ENCODE results near the gene HDAC4.

HDAC4 gene

DNA sequence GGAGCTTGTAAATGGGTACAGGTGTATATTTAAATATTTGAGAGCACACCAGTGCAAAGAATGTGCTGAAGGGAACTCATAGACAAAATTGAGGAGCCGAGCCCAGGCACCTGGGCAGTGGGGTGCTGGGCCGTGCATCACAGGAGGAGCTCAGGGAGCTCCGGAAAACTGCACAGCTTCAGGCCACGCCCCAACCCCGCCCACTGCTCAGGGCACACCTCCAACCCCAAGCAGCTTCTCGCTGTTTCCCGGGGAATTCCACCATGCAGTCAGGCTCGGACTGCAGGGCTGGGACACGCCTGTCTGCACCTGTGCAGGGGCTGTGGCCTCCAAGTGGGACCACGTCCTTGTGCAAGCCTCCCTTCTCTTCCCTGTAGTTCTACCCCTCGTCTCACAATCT, 243.0 kb downstream of the HDAC4 start:
- WGBS, 2 experiments = 49 to 51% methylated on average over 11 of the region's 11 CpGs
- peaks cover 13% of the 10 kb centered on the region for H3K36me3 ChIP-seq (ENCODE audit: control insufficient read depth, insufficient read depth, low read length)
- H3K4me1 ChIP-seq (ENCODE audit: control insufficient read depth, insufficient read depth, low read length) = no peaks in the 10 kb centered on the region
- no peaks in the 10 kb centered on the region for H3K9me3 ChIP-seq (ENCODE audit: control insufficient read depth, low read length)
- H3K27me3 ChIP-seq (ENCODE audit: control insufficient read depth, insufficient read depth, low read length, poor library complexity, severe bottlenecking) = no peaks in the 10 kb centered on the region
- H3K4me3 ChIP-seq (ENCODE audit: insufficient read depth, low read depth, low read length) = no peak overlapping the region
- no peak overlapping the region for H3K27ac ChIP-seq (ENCODE audit: insufficient read depth, low read depth, low read length, poor library complexity, severe bottlenecking)

DNA sequence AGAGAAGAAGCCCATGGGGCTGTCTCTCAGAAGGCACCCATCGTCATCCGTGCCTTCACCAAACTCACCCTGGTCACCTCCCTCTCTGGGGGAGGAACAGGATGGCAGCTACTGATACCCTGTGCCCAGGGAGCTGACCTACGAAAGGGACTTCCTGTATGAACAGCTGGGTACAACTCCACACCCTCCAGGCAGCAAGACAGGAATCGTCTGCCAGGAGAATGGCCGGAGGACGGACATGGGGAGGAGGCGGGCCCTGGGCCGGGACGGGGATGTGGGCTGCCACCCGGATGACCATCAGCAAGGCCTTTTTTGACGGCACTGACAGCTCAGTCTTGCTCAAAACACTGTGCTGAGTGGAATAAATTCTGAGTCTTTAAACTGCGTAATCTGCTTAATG, 243.6 kb downstream of the HDAC4 start:
- Histone ChIP-seq H3K27me3 (ENCODE audit: control insufficient read depth, insufficient read depth, low read length, poor library complexity, severe bottlenecking) (no peaks in the 10 kb centered on the region), H3K4me3 (ENCODE audit: insufficient read depth, low read depth, low read length) (no peak overlapping the region), H3K36me3 (ENCODE audit: control insufficient read depth, insufficient read depth, low read length) (peaks cover 13% of the 10 kb centered on the region), H3K9me3 (ENCODE audit: control insufficient read depth, low read length) (no peaks in the 10 kb centered on the region), H3K4me1 (ENCODE audit: control insufficient read depth, insufficient read depth, low read length) (no peaks in the 10 kb centered on the region), H3K27ac (ENCODE audit: insufficient read depth, low read depth, low read length, poor library complexity, severe bottlenecking) (no peak overlapping the region)
- WGBS, 2 experiments = 92 to 94% methylated on average over 12 of the region's 12 CpGs

DNA sequence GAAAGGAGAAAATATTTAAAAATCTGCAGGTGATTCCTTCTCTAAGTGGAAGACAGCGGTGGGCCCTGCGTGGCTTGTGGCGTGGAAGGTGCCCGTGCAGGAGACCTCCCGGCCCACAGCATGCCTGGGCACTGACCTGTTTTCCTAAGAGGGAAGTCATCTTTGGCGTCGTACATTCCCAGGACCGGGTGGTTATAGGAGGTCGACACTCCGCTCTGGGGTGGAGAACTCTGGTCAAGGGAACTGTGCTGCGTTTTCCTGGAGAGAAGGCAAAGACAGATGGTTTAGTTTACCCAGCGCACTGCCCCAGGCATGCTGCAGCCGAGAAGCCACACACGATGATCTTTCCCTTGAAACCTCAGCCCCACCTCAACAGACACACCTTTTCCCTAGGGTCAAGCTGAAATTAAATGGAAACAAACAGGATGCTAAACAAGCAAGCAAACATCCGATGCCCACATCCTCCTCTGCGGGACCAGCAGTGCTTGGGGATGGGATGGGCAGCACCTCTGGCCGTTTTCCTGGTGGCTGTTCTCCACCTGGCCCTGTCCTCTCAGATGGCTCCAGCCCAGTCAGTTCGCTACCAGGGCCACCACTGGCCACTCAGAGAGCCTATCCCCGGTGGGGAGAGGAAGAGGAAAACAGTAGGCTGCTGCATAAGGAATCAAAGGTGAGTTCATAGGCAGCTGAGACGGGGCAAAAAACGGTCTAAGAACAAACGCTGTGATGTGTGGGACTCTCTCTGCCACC, 244.1 kb downstream of the HDAC4 start:
- Histone ChIP-seq H3K27ac (ENCODE audit: insufficient read depth, low read depth, low read length, poor library complexity, severe bottlenecking) (no peak overlapping the region), H3K9me3 (ENCODE audit: control insufficient read depth, low read length) (no peaks in the 10 kb centered on the region), H3K36me3 (ENCODE audit: control insufficient read depth, insufficient read depth, low read length) (peaks cover 13% of the 10 kb centered on the region), H3K4me3 (ENCODE audit: insufficient read depth, low read depth, low read length) (no peak overlapping the region), H3K27me3 (ENCODE audit: control insufficient read depth, insufficient read depth, low read length, poor library complexity, severe bottlenecking) (no peaks in the 10 kb centered on the region), H3K4me1 (ENCODE audit: control insufficient read depth, insufficient read depth, low read length) (no peaks in the 10 kb centered on the region)
- 94 to 95% methylated on average over 22 of the region's 22 CpGs for WGBS, 2 experiments

DNA sequence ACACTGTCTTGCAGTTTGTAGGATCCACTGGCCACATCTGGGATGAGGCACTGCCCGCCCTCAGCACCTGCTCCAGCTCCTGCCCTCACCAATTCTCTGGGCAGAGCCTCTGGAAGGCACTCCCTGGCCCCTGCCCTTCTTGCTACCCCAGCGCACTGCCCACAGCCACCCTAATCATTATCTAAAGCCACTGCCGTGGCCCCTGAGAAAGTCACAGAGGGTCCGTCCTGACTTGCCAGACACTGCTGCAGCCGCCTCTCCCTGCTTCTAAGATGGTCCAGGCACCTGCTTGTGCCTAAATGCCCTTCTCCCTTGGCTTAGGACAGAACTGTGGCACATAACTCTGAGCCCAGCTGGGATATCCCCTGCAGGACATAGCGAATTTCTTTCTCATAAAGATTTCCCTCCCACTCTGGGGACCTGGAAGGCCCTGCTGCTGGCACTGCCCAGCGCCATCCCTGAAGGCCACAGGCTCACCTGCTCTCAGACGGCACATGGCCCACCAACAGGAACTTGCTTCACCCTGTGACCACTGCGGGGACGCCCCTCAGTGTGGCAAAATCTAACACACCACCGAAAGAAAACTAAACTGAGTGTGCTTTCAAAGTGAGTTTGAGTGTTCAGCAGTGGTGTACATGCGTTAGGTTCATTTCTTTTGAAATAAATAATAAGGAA, 244.9 kb downstream of the HDAC4 start:
- H3K4me1 ChIP-seq (ENCODE audit: control insufficient read depth, insufficient read depth, low read length) = no peaks in the 10 kb centered on the region
- 93 to 96% methylated on average over 12 of the region's 12 CpGs for WGBS, 2 experiments
- no peak overlapping the region for H3K27ac ChIP-seq (ENCODE audit: insufficient read depth, low read depth, low read length, poor library complexity, severe bottlenecking)
- H3K27me3 ChIP-seq (ENCODE audit: control insufficient read depth, insufficient read depth, low read length, poor library complexity, severe bottlenecking) = no peaks in the 10 kb centered on the region
- no peak overlapping the region for H3K4me3 ChIP-seq (ENCODE audit: insufficient read depth, low read depth, low read length)
- peaks cover 13% of the 10 kb centered on the region for H3K36me3 ChIP-seq (ENCODE audit: control insufficient read depth, insufficient read depth, low read length)
- no peaks in the 10 kb centered on the region for H3K9me3 ChIP-seq (ENCODE audit: control insufficient read depth, low read length)

DNA sequence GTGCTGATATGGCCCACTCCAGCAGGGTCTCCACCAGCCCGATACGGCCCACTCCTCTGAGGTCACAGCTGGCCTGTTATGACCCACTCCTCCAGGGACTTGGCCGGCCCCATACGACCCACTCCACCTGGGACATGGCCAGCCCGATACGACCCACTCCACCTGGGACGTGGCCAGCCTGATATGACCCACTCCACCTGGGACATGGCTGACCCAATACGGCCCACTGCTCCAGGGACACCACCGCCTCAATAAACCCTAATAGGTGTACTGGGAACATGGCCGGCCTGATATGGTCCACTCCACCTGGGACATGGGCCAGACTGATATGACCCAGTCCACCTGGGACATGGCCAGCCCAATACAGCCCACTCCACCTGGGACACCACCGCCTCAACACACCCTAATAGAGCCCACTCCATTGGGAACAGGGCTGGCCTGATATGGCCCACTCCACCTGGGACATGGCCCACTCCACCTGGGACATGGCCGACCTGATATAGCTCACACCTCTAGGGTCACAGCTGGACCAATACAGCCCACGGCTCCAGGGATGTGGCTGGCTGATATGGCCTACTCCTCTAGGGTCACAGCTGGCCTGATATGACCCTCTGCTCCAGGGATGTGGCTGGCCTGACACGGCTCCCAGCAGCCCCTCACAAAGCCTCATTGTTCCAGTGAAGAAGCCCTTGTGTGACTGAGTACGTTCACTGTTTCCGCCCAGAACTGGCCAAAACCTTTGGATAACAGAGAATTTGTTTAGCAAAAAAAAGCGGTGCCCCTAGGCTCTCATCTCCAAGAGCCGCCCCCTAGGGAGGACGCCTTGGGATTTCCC, 245.6 kb downstream of the HDAC4 start:
- no peaks in the 10 kb centered on the region for H3K4me1 ChIP-seq (ENCODE audit: control insufficient read depth, insufficient read depth, low read length)
- no peaks in the 10 kb centered on the region for H3K9me3 ChIP-seq (ENCODE audit: control insufficient read depth, low read length)
- H3K4me3 ChIP-seq (ENCODE audit: insufficient read depth, low read depth, low read length) = no peak overlapping the region
- H3K27me3 ChIP-seq (ENCODE audit: control insufficient read depth, insufficient read depth, low read length, poor library complexity, severe bottlenecking) = no peaks in the 10 kb centered on the region
- WGBS, 2 experiments = 79 to 81% methylated on average over 19 of the region's 19 CpGs
- H3K27ac ChIP-seq (ENCODE audit: insufficient read depth, low read depth, low read length, poor library complexity, severe bottlenecking) = no peak overlapping the region
- H3K36me3 ChIP-seq (ENCODE audit: control insufficient read depth, insufficient read depth, low read length) = peaks cover 13% of the 10 kb centered on the region

DNA sequence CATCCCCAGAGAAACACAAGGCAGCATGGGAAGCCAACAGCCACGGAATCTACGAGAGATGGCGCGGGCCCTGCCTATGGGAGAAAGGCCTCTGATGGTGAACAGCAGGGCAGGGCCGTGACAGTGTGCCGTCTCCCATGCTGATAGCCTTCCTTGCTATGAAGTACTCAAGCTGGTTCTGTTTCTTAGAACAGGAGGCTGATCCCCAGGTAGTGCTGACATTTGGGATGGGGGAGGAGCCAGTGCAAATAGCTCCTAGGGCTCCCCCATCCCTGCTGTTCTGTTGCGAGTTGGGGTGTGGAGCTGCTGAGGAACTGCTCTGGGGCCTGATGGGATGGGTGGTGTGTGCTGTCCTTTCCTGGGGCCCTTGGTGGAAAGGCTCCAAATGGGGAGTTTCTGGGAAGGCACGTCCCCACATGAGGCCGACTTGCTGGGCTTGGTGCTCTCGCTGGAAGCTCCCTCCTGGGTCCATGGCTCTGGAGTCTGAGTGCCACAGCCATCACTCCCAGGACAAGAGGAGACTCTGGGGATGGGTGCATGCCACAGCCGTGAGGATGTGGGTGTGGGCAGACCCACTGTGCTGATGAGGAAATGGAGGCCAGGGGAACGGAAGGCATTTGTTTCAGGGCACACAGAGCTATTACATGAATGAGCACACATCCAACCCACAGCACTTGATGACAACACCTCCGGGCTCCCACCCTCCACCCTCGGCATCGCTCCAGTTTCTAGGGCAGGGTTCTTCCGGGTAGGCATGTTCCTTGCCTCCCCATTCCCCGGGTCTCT, 246.8 kb downstream of the HDAC4 start:
- Histone ChIP-seq H3K27me3 (ENCODE audit: control insufficient read depth, insufficient read depth, low read length, poor library complexity, severe bottlenecking) (no peaks in the 10 kb centered on the region), H3K36me3 (ENCODE audit: control insufficient read depth, insufficient read depth, low read length) (peaks cover 13% of the 10 kb centered on the region), H3K4me3 (ENCODE audit: insufficient read depth, low read depth, low read length) (no peak overlapping the region), H3K4me1 (ENCODE audit: control insufficient read depth, insufficient read depth, low read length) (no peaks in the 10 kb centered on the region), H3K9me3 (ENCODE audit: control insufficient read depth, low read length) (no peaks in the 10 kb centered on the region), H3K27ac (ENCODE audit: insufficient read depth, low read depth, low read length, poor library complexity, severe bottlenecking) (no peak overlapping the region)
- 89 to 91% methylated on average over 17 of the region's 17 CpGs for WGBS, 2 experiments

- no peaks in the 10 kb centered on the region for H3K27me3 ChIP-seq (ENCODE audit: control insufficient read depth, insufficient read depth, low read length, poor library complexity, severe bottlenecking)
- H3K9me3 ChIP-seq (ENCODE audit: control insufficient read depth, low read length) = no peaks in the 10 kb centered on the region
- no peaks in the 10 kb centered on the region for H3K4me1 ChIP-seq (ENCODE audit: control insufficient read depth, insufficient read depth, low read length)
- WGBS, 2 experiments = 93 to 95% methylated on average over 7 of the region's 7 CpGs
- no peak overlapping the region for H3K4me3 ChIP-seq (ENCODE audit: insufficient read depth, low read depth, low read length)
- H3K36me3 ChIP-seq (ENCODE audit: control insufficient read depth, insufficient read depth, low read length) = peaks cover 13% of the 10 kb centered on the region
- peak overlapping the region; percentile 8 for H3K27ac ChIP-seq (ENCODE audit: insufficient read depth, low read depth, low read length, poor library complexity, severe bottlenecking)
These were observed 247.9 kb downstream of the HDAC4 start for GRCh38 chr2:239152916-239153305.

DNA sequence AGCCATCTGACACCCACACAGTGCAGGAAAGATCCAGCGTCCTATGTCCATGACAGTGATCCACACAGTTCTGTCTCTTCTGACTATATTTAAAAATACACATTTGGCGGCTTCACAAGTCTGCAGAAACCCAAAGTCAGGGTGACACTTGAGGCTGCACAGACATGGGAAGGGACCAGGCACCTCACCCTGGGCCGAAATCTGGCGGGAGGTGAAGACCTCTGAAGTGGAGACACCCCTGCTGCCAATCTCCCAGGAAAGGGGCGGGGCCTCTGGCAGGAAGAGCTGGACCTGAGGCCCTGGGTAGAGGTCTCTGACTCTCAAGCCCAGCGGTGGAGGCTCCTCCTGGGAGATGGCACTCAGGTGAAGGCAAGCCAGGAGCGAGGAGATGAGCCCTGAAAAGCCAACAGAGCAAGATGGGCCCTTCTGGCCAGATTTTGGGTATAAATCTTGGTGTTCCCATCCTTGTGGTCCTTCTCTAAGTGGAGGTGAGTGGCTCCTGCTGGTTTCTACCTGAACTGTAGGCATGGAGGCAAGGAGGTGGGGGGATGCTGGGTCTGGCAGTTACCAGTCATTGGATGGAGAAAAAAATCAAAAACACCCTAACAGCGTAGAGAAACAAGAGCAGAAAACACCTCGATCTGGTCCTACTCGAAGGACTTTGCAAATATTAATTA, 248.4 kb downstream of the HDAC4 start:
- WGBS, 2 experiments = 94% methylated on average over 10 of the region's 10 CpGs
- Histone ChIP-seq H3K4me1 (ENCODE audit: control insufficient read depth, insufficient read depth, low read length) (no peaks in the 10 kb centered on the region), H3K9me3 (ENCODE audit: control insufficient read depth, low read length) (no peaks in the 10 kb centered on the region), H3K36me3 (ENCODE audit: control insufficient read depth, insufficient read depth, low read length) (peaks cover 13% of the 10 kb centered on the region), H3K27ac (ENCODE audit: insufficient read depth, low read depth, low read length, poor library complexity, severe bottlenecking) (peak overlapping the region; percentile 8), H3K27me3 (ENCODE audit: control insufficient read depth, insufficient read depth, low read length, poor library complexity, severe bottlenecking) (no peaks in the 10 kb centered on the region), H3K4me3 (ENCODE audit: insufficient read depth, low read depth, low read length) (no peak overlapping the region)

- Histone ChIP-seq H3K9me3 (ENCODE audit: control insufficient read depth, low read length) (no peaks in the 10 kb centered on the region), H3K4me1 (ENCODE audit: control insufficient read depth, insufficient read depth, low read length) (no peaks in the 10 kb centered on the region), H3K27me3 (ENCODE audit: control insufficient read depth, insufficient read depth, low read length, poor library complexity, severe bottlenecking) (no peaks in the 10 kb centered on the region), H3K36me3 (ENCODE audit: control insufficient read depth, insufficient read depth, low read length) (peaks cover 13% of the 10 kb centered on the region), H3K27ac (ENCODE audit: insufficient read depth, low read depth, low read length, poor library complexity, severe bottlenecking) (no peak overlapping the region), H3K4me3 (ENCODE audit: insufficient read depth, low read depth, low read length) (no peak overlapping the region)
- WGBS, 2 experiments = 93 to 95% methylated on average over 16 of the region's 16 CpGs
These were observed 249.4 kb downstream of the HDAC4 start for GRCh38 chr2:239151201-239152131.
